NCI-H460 (cell line): ENCODE results near the gene POU2AF1. TPM values are rescaled to one million over a fixed set of nuclear protein-coding genes. Genes with fewer than 3 reads are reported as not detected.

Source experiments
- DNase-seq: peaks from one replicate; pipeline ENCODE4 v3.0.0-alpha.2; 2016; ENCODE audit warnings: low read depth; ENCODE audit errors: extremely low read depth
- total RNA-seq: library from RNA; depleted of rRNA; stranded (reverse); fragments of >200 nt; shearing (Covaris generic); gene quantifications from 2 replicates; pipeline ENCODE4 v1.2.3, GENCODE V29; 2014

The POU2AF1 gene
- total RNA-seq, 1 experiment from 2014 or later, result not detected

- DNase-seq, result no peak
These were observed 9.8 kb upstream of the POU2AF1 start for GRCh38 chr11:111388842-111389241.

DNA sequence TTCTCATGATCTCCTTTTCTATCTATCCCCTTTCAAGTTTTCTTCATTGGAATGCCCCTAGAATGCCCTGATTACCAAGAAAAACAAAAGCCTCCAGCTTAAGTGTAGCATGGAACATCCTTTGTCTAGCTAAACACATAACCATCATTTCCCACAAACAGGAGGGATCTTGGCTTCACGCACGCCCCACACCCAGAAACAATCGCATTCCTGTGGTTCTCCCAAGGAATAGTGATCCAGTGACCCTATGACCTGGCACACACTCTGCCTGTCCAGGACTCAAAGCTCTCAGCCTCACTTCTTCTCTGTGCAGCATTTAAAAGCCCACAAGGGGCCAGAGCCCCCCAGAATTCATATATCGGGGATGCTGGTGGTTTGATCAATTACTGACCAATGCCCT, 9.3 kb upstream of the POU2AF1 start:
- no peak for DNase-seq

DNA sequence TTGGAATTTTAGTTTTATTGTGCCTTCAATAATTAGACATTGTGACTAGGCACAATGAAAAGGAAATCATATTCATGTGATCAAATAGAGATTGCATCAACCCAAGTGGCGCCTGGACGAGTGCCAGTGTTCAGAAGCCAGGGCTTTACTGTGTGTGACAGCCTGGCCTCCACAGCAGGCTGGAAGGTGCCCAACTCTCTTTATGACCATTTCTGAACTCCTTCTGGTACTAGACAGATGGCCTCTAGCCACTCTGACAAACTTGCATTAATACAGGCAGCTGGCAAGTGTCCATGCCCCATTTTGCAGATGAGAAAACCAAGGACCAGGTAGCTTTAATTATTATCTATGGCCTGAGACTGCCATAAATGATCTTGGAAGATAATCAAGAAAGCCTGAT, 8.3 kb upstream of the POU2AF1 start:
- no peak for DNase-seq

- no peak for DNase-seq
These were observed 7.6 kb upstream of the POU2AF1 start for GRCh38 chr11:111386611-111387150.

DNA sequence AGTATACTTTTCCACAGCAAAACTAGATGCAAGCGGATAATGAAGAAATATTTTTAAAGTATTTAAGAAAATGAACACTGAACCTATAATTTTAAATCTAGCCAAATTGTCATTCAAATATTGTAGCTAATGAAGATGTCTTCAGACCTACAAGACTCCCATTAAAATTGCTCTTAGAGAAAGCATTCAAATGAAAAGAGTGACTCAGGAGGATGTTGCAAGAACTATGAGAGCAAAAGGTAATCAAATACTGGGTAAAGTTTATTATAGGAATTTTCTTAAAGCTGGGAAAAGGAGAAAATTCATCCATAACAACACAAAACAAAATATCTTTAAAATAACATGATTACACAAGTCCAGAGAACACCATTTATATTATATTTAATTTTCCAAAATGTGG, 5.4 kb upstream of the POU2AF1 start:
- DNase-seq, result no peak

DNA sequence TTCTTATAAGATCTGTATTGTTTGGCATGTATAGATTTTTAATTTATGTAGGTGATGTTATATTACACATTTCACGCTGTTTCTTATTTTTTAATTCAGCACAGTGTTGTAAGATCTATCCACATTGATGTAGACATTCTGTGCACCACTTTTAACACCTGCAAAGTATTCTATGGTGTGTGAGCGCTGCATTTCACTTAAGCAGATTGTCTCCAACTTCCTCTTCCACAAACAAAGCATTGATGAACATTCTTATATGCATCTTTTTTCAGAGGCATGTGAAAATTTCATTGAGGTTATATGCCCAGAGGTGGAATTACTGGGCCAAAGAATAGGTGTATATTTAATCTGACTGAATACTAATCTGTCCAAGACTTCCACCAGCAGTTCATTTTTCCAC, 3.4 kb upstream of the POU2AF1 start:
- DNase-seq, result no peak

- DNase-seq, result no peak
These were observed 594 bp upstream of the POU2AF1 start for GRCh38 chr11:111379602-111380136.

- no peak for DNase-seq
These were observed 752 bp downstream of the POU2AF1 start for GRCh38 chr11:111378185-111378860.

DNA sequence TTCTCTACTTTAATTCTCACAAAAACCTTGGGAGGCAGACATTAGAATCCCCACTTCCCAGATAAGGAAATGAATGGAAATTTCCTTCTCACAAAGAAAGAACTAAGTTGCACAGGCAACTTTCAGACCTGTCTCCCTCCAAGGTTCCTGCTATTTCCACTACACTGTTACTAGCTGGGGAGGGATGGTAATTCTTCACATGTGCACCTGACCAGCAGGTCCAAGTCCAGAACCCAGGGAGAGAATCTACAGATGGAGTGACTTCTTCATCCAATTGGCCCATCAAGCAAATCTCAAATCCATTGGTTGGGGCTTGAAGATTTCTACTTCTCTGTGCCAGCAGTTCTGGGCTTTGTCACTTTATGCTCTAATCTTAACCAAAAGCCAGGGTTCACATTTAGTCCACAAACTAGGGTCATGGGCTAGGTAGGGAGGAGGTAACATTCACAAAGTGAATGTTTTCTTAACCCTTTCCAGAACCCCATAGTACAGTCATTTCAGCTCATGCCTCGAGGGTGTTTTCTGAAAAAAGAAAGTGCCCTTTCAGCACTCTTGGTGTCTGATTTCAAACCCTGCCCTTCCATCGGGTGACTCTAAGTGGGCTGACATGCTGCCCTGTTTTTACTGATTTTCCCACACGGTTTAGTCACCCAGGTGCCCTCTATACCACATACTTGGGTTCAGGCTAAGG, 2.7 kb downstream of the POU2AF1 start:
- no peak for DNase-seq

GRCh38 chr11:111373590-111373989, 5.5 kb downstream of the POU2AF1 start:
- no peak for DNase-seq

- no peak for DNase-seq
These were observed 6.5 kb downstream of the POU2AF1 start for GRCh38 chr11:111372538-111372937.

GRCh38 chr11:111370902-111371578, 8.0 kb downstream of the POU2AF1 start:
- DNase-seq, result no peak

- DNase-seq, result no peak
These were observed 8.7 kb downstream of the POU2AF1 start for GRCh38 chr11:111370270-111370901.

GRCh38 chr11:111368285-111368560, 10.9 kb downstream of the POU2AF1 start:
- DNase-seq, result no peak

GRCh38 chr11:111367411-111368284, 11.4 kb downstream of the POU2AF1 start:
- DNase-seq, result no peak

GRCh38 chr11:111366560-111367410, 12.3 kb downstream of the POU2AF1 start:
- no peak for DNase-seq

- no peak for DNase-seq
These were observed 13.1 kb downstream of the POU2AF1 start for GRCh38 chr11:111365722-111366559.

GRCh38 chr11:111364503-111364902, 14.6 kb downstream of the POU2AF1 start:
- no peak for DNase-seq
